IMR-90 (cell line): ENCODE data around the gene GTF2A1. TPM values are rescaled to one million over a fixed set of nuclear protein-coding genes. Genes with fewer than 3 reads are reported as not detected.

ENCODE experiments used
- ATAC-seq: fragments of 200-7000 bp; cut with Tn5 transposase; 2 replicates; pipeline ENCODE4 v1.9.1; 2020; ENCODE audit warnings: low read depth, mild to moderate bottlenecking, moderate library complexity
- BruUV-seq: library from RNA; stranded (reverse); fragments of 400-500 nt; replicated peaks from 2 replicates; lab custom pipeline; 2021; lab: Mats Ljungman, UMichigan
- CTCF ChIA-PET: fragments of 300-600 bp; formaldehyde crosslinking; extraction: SDS; loops from one replicate; lab custom pipeline; 2021; ENCODE audit warnings: antibody characterized with exemption; lab: Yijun Ruan, JAX
- POLR2A ChIA-PET: fragments of 300-600 bp; sonication (Branson Sonifier 250); formaldehyde crosslinking; loops from one replicate; lab custom pipeline; 2022; ENCODE audit warnings: antibody characterized with exemption; ENCODE audit not compliant: unreplicated experiment; lab: Charles Lee
- DNase-seq: peaks from one replicate; pipeline ENCODE4 v3.0.0; 2013
- H2AFZ ChIP-seq: replicated peaks from 2 replicates; pipeline ENCODE3; 2013; ENCODE audit warnings: low read length, mild to moderate bottlenecking; ENCODE audit not compliant: poor library complexity
- H2AK5ac ChIP-seq: 2 replicates; pipeline ENCODE4 v1.6.1; 2013; ENCODE audit warnings: low read depth, low read length, inconsistent platforms
- H2AK9ac ChIP-seq: replicated peaks from 2 replicates; pipeline ENCODE3; 2013; ENCODE audit warnings: mild to moderate bottlenecking, low read depth, low read length, moderate library complexity; ENCODE audit not compliant: poor library complexity
- H2BK120ac ChIP-seq: 2 replicates; pipeline ENCODE4 v1.6.1; 2013; ENCODE audit warnings: low read depth, low read length, inconsistent platforms
- H2BK15ac ChIP-seq: 3 replicates; pipeline ENCODE4 v1.6.1; 2013; ENCODE audit warnings: low read depth, low read length, inconsistent platforms
- H2BK20ac ChIP-seq: 2 replicates; pipeline ENCODE4 v1.6.1; 2013; ENCODE audit warnings: low read depth, mild to moderate bottlenecking, inconsistent platforms, low read length, moderate library complexity
- H2BK5ac ChIP-seq: 2 replicates; pipeline ENCODE4 v1.6.1; 2013; ENCODE audit warnings: mild to moderate bottlenecking, low read depth, low read length, inconsistent platforms; ENCODE audit not compliant: poor library complexity, severe bottlenecking
- H3K14ac ChIP-seq: replicated peaks from 2 replicates; pipeline ENCODE4 v1.6.1; 2013; ENCODE audit warnings: low read depth, low read length, inconsistent platforms
- H3K18ac ChIP-seq: 2 replicates; pipeline ENCODE4 v1.6.1; 2013; ENCODE audit warnings: low read depth, low read length, control low read depth
- H3K23ac ChIP-seq: 2 replicates; pipeline ENCODE4 v1.6.1; 2013; ENCODE audit warnings: low read depth, low read length, inconsistent platforms
- H3K27ac ChIP-seq: 2 replicates; pipeline ENCODE4 v1.5.1; 2013; ENCODE audit warnings: mild to moderate bottlenecking, control low read depth, low read length; ENCODE audit not compliant: insufficient read depth
- H3K27me3 ChIP-seq: 2 replicates; pipeline ENCODE4 v1.6.1; 2013; ENCODE audit warnings: low read length; ENCODE audit not compliant: control insufficient read depth, insufficient read depth
- H3K36me3 ChIP-seq: 2 replicates; pipeline ENCODE4 v1.6.1; 2013; ENCODE audit warnings: low read length, mixed read lengths; ENCODE audit not compliant: control insufficient read depth, insufficient read depth
- H3K4ac ChIP-seq: 2 replicates; pipeline ENCODE4 v1.6.1; 2013; ENCODE audit warnings: low read depth, low read length, inconsistent platforms
- H3K4me1 ChIP-seq: 2 replicates; pipeline ENCODE4 v1.6.1; 2013; ENCODE audit warnings: low read length, mixed read lengths; ENCODE audit not compliant: control insufficient read depth, insufficient read depth
- H3K4me2 ChIP-seq: 2 replicates; pipeline ENCODE4 v1.6.1; 2013; ENCODE audit warnings: low read depth, mild to moderate bottlenecking, control low read depth, low read length, moderate library complexity
- H3K4me3 ChIP-seq: 2 replicates; pipeline ENCODE4 v1.5.1; 2013; ENCODE audit warnings: low read depth, mild to moderate bottlenecking, control low read depth, low read length, moderate library complexity; ENCODE audit not compliant: insufficient read depth
- H3K56ac ChIP-seq: 2 replicates; pipeline ENCODE4 v1.6.1; 2013; ENCODE audit warnings: low read length, inconsistent platforms; ENCODE audit not compliant: insufficient read depth; ENCODE audit errors: extremely low read depth
- H3K79me1 ChIP-seq, 2 experiments: 2 replicates each; pipeline ENCODE4 v1.6.1; 2013; ENCODE audit warnings: low read length in 2 of 2, inconsistent platforms in 1 of 2, low read depth in 1 of 2
- H3K9ac ChIP-seq: 2 replicates; pipeline ENCODE4 v1.6.1; 2013; ENCODE audit warnings: low read depth, low read length, control low read depth
- H3K9me1 ChIP-seq: 2 replicates; pipeline ENCODE4 v1.6.1; 2013; ENCODE audit warnings: low read length, inconsistent platforms; ENCODE audit not compliant: insufficient read depth
- H3K9me3 ChIP-seq: 2 replicates; pipeline ENCODE4 v1.6.1; 2013; ENCODE audit warnings: low read length; ENCODE audit not compliant: control insufficient read depth, insufficient read depth
- H4K20me1 ChIP-seq: 2 replicates; pipeline ENCODE4 v1.6.1; 2013; ENCODE audit warnings: low read length, inconsistent platforms; ENCODE audit not compliant: insufficient read depth
- H4K5ac ChIP-seq: 2 replicates; pipeline ENCODE4 v1.6.1; 2013; ENCODE audit warnings: mild to moderate bottlenecking, low read depth, low read length, control low read depth
- H4K8ac ChIP-seq, 2 experiments: 2 replicates each; pipeline ENCODE4 v1.6.1; 2013; ENCODE audit warnings: low read depth in 2 of 2, low read length in 2 of 2, control low read depth in 1 of 2, inconsistent platforms in 1 of 2
- H4K91ac ChIP-seq: 2 replicates; pipeline ENCODE4 v1.6.1; 2013; ENCODE audit warnings: low read depth, low read length, inconsistent platforms; ENCODE audit not compliant: insufficient read depth
- BHLHE40 ChIP-seq: fragments of 150-350 bp; IDR thresholded peaks from 2 replicates; pipeline ENCODE4 v1.6.1; 2016; ENCODE audit warnings: mild to moderate bottlenecking, low read depth, low read length
- CHD1 ChIP-seq: IDR thresholded peaks from 2 replicates; pipeline ENCODE4 v1.6.1; 2012; ENCODE audit warnings: low read depth, low read length, improper control_type of control experiment
- CTCF ChIP-seq: conservative IDR thresholded peaks from 2 replicates; pipeline ENCODE4 v1.5.1; 2012; ENCODE audit warnings: mild to moderate bottlenecking, low read depth, low read length, improper control_type of control experiment
- MAZ ChIP-seq: IDR thresholded peaks from 2 replicates; pipeline ENCODE4 v1.6.1; 2012; ENCODE audit warnings: low read depth, mild to moderate bottlenecking, low read length, improper control_type of control experiment, moderate library complexity, borderline replicate concordance
- MXI1 ChIP-seq: IDR thresholded peaks from 2 replicates; pipeline ENCODE4 v1.6.1; 2012; ENCODE audit warnings: low read depth, mild to moderate bottlenecking, low read length, moderate library complexity, borderline replicate concordance
- NFE2L2 ChIP-seq: fragments of 150-350 bp; IDR thresholded peaks from 2 replicates; pipeline ENCODE4 v1.6.1; 2016; ENCODE audit warnings: low read depth, mild to moderate bottlenecking, low read length
- POLR2A ChIP-seq: IDR thresholded peaks from 2 replicates; pipeline ENCODE4 v1.6.1; 2012; ENCODE audit warnings: mild to moderate bottlenecking, low read depth, low read length
- RAD21 ChIP-seq: IDR thresholded peaks from 2 replicates; pipeline ENCODE4 v1.6.1; 2012; ENCODE audit warnings: low read length, improper control_type of control experiment
- RCOR1 ChIP-seq: IDR thresholded peaks from 2 replicates; pipeline ENCODE4 v1.6.1; 2012; ENCODE audit warnings: mild to moderate bottlenecking, low read length, improper control_type of control experiment; ENCODE audit not compliant: insufficient replicate concordance
- RFX5 ChIP-seq: IDR thresholded peaks from 2 replicates; pipeline ENCODE4 v1.8.0; 2012; ENCODE audit warnings: low read depth, mild to moderate bottlenecking, low read length, moderate library complexity
- SMC3 ChIP-seq: fragments of 150-350 bp; IDR thresholded peaks from 2 replicates; pipeline ENCODE4 v1.6.1; 2016; ENCODE audit warnings: low read depth, mild to moderate bottlenecking, antibody characterized with exemption, low read length, moderate library complexity
- WGBS, 2 experiments: methylation state at CpG; one replicate each; pipeline versions ENCODE4 v1.1.5 to v1.1.7; 2013; ENCODE audit warnings: missing lambda C conversion rate in 2 of 2; ENCODE audit not compliant: insufficient read length in 1 of 2; ENCODE audit errors: extremely low coverage in 2 of 2; 5-methylcytosine and 5-hydroxymethylcytosine counted together
- dilution Hi-C: fragments of 300-500 bp; cut with HindIII; formaldehyde crosslinking; loops from one replicate; pipeline ENCODE4 v1.14.3; 2018; ENCODE audit warnings: low sequenced_read_pairs; ENCODE audit not compliant: unreplicated experiment
- in situ Hi-C: fragments of 300-500 bp; cut with MboI; formaldehyde crosslinking; loops from 3 replicates; pipeline ENCODE4 v1.14.3; 2019; ENCODE audit warnings: low sequenced_read_pairs, inconsistent platforms, mixed read lengths
- intact Hi-C: fragments of 100-400 bp; cut with micrococcal nuclease; formaldehyde crosslinking; loops from 2 replicates; pipeline ENCODE4 v1.10.0; 2022
- polyA plus RNA-seq, 3 experiments: library from polyadenylated mRNA; depleted of rRNA; stranded (reverse); fragments of >200 nt; gene quantifications; 2 replicates each; pipeline ENCODE4 v1.2.3, GENCODE V29; 2012; ENCODE audit warnings: low replicate concordance in 1 of 3
- total RNA-seq: library from RNA; depleted of rRNA; stranded (reverse); fragments of >200 nt; gene quantifications from 2 replicates; pipeline ENCODE4 v1.2.3, GENCODE V29; 2012

The GTF2A1 gene
- total and polyA plus RNA-seq, 2 of the 4 experiments (the other 2 are of a cell fraction) = 16.0 to 60.4 TPM

GRCh38 chr14:81222691-81223090, 1.9 kb upstream of the GTF2A1 start:
- H3K4me2 ChIP-seq = no peak overlapping the region
- no peak overlapping the region for H3K14ac ChIP-seq
- no peak overlapping the region for H2BK5ac ChIP-seq
- H3K27me3 ChIP-seq = no peaks in the 10 kb centered on the region
- no peak overlapping the region for H2BK20ac ChIP-seq
- DNase-seq (no peak), ATAC-seq (no peak)
- H4K91ac ChIP-seq = no peak overlapping the region
- H2AFZ ChIP-seq = no peak overlapping the region
- WGBS, 2 experiments = no CpG with 5 or more reads among the region's 2 CpGs
- H4K8ac ChIP-seq = peak overlapping the region in 1 of 2 experiments; percentile 89; a peak in 1 of 4 replicates
- no peak overlapping the region for H3K4me3 ChIP-seq
- TF ChIP-seq CHD1 (no peak), MAZ (no peak), CTCF (no peak), RFX5 (no peak), NFE2L2 (no peak), BHLHE40 (no peak), RAD21 (no peak), SMC3 (no peak), POLR2A (no peak), RCOR1 (no peak), MXI1 (no peak)
- H2BK120ac ChIP-seq = no peak overlapping the region
- H3K23ac ChIP-seq = no peak overlapping the region
- no peak overlapping the region for H2AK5ac ChIP-seq
- H3K79me1 ChIP-seq = no peaks in the 10 kb centered on the region
- ChIA-PET POLR2A (no interaction called here), CTCF (no interaction called here)
- no peak overlapping the region for H3K27ac ChIP-seq
- H3K56ac ChIP-seq = no peak overlapping the region
- no peaks in the 10 kb centered on the region for H3K9me1 ChIP-seq
- H3K9me3 ChIP-seq = no peaks in the 10 kb centered on the region
- dilution Hi-C loops (no loop called here), in situ Hi-C loops (no loop called here), intact Hi-C loops (no loop called here)
- H2AK9ac ChIP-seq = no peak overlapping the region
- H4K20me1 ChIP-seq = no peaks in the 10 kb centered on the region
- H3K9ac ChIP-seq = no peak overlapping the region
- H3K18ac ChIP-seq = no peak overlapping the region
- no TSS peak for BruUV-seq
- H4K5ac ChIP-seq = no peak overlapping the region
- H3K36me3 ChIP-seq = no peaks in the 10 kb centered on the region
- no peaks in the 10 kb centered on the region; the same call in 1 of the 2 replicates for H3K4me1 ChIP-seq
- no peak overlapping the region for H3K4ac ChIP-seq
- no peak overlapping the region for H2BK15ac ChIP-seq
